Fibroblast of lung (primary cell): ENCODE data around the gene UBQLNL.

Source experiments
- CTCF ChIP-seq, 2 donors: IDR thresholded peaks in 1 of 2; conservative IDR thresholded peaks in 1 of 2; 1 replicate in 1 of 2; 2 replicates in 1 of 2; pipeline ENCODE4 v1.5.1; 2011 to 2012; ENCODE audit warnings: low read length in 2 of 2, control low read depth in 1 of 2, inconsistent platforms in 1 of 2, low read depth in 1 of 2, mild to moderate bottlenecking in 1 of 2
- EZH2 ChIP-seq: IDR thresholded peaks from 2 replicates; pipeline ENCODE4 v1.5.1; 2012; ENCODE audit warnings: low read length, control low read depth, mild to moderate bottlenecking; ENCODE audit errors: missing control alignments

- no peak for TF ChIP-seq CTCF (conservative IDR thresholded peaks at IDR 0.05 in 1 of 2, IDR thresholded peaks at IDR 0.05 in 1 of 2; ENCODE audit: low read depth in 1 of 2, low read length in 2 of 2)
- no peak for TF ChIP-seq EZH2
These were observed 11.2 kb upstream of the UBQLNL start for GRCh38 chr11:5527716-5528115.
